Keratinocyte (primary cell): Measurements from ENCODE around the gene AP1AR. TPM values are rescaled to one million over a fixed set of nuclear protein-coding genes. Genes with fewer than 3 reads are reported as not detected.

Experiments used
- DNase-seq: peaks from one replicate; pipeline ENCODE4 v3.0.0-alpha.2; 2011; ENCODE audit warnings: low read depth, missing footprints, low spot score
- FAIRE-seq: peaks from 2 replicates; lab custom pipeline; 2011; peaks lifted over from hg19 to GRCh38; lab: Jason Lieb, UNC
- H2AFZ ChIP-seq: 2 replicates; pipeline ENCODE4 v1.6.0; 2012; ENCODE audit warnings: low read length, control low read depth, inconsistent platforms; ENCODE audit not compliant: control insufficient read depth
- H3K27ac ChIP-seq: 2 replicates; pipeline ENCODE4 v1.5.1; 2011; ENCODE audit warnings: low read length; ENCODE audit not compliant: control insufficient read depth, insufficient read depth
- H3K27me3 ChIP-seq: 3 replicates; pipeline ENCODE4 v1.6.0; 2011; ENCODE audit warnings: low read length; ENCODE audit not compliant: control insufficient read depth, insufficient read depth; ENCODE audit errors: extremely low read depth
- H3K36me3 ChIP-seq, 2 experiments: 2 replicates in 1 of 2; 3 replicates in 1 of 2; pipeline ENCODE4 v1.5.1; 2011; ENCODE audit warnings: low read length in 2 of 2, mild to moderate bottlenecking in 1 of 2; ENCODE audit not compliant: control insufficient read depth in 2 of 2, insufficient read depth in 2 of 2; ENCODE audit errors: extremely low read depth in 1 of 2
- H3K4me1 ChIP-seq: 3 replicates; pipeline ENCODE4 v1.5.1; 2011; ENCODE audit warnings: low read length; ENCODE audit not compliant: control insufficient read depth, insufficient read depth; ENCODE audit errors: extremely low read depth
- H3K4me2 ChIP-seq: 3 replicates; pipeline ENCODE4 v1.6.0; 2011; ENCODE audit warnings: low read depth, low read length; ENCODE audit not compliant: control insufficient read depth, insufficient read depth; ENCODE audit errors: extremely low read depth
- H3K4me3 ChIP-seq, 3 experiments: fragments of 200-600 bp in 1 of 3; sonication (generic) in 1 of 3; 2 replicates in 2 of 3; 3 replicates in 1 of 3; pipeline ENCODE4 v1.5.1; 2011 to 2016; ENCODE audit warnings: low read length in 3 of 3, mild to moderate bottlenecking in 3 of 3, control low read depth in 2 of 3, inconsistent platforms in 1 of 3, low read depth in 1 of 3, mixed read lengths in 1 of 3, mixed run types in 1 of 3, moderate library complexity in 1 of 3; ENCODE audit not compliant: control insufficient read depth in 2 of 3, insufficient read depth in 2 of 3; ENCODE audit errors: extremely low read depth in 1 of 3
- H3K79me2 ChIP-seq: 2 replicates; pipeline ENCODE4 v1.6.0; 2012; ENCODE audit warnings: low read length; ENCODE audit not compliant: control insufficient read depth, insufficient read depth
- H3K9ac ChIP-seq: 3 replicates; pipeline ENCODE4 v1.6.0; 2011; ENCODE audit warnings: low read length; ENCODE audit not compliant: control insufficient read depth, insufficient read depth; ENCODE audit errors: extremely low read depth
- H3K9me1 ChIP-seq: 3 replicates; pipeline ENCODE4 v1.6.0; 2011; ENCODE audit warnings: low read length; ENCODE audit not compliant: control insufficient read depth, insufficient read depth; ENCODE audit errors: extremely low read depth
- H3K9me3 ChIP-seq: 2 replicates; pipeline ENCODE4 v1.5.1; 2012; ENCODE audit warnings: low read depth, low read length; ENCODE audit not compliant: control insufficient read depth
- H4K20me1 ChIP-seq: 3 replicates; pipeline ENCODE4 v1.6.0; 2011; ENCODE audit warnings: low read length; ENCODE audit not compliant: control insufficient read depth, insufficient read depth; ENCODE audit errors: extremely low read depth
- CTCF ChIP-seq, 3 experiments: IDR thresholded peaks in 1 of 3; conservative IDR thresholded peaks in 1 of 3; optimal IDR thresholded peaks in 1 of 3; 2 replicates in 2 of 3; 3 replicates in 1 of 3; pipeline versions ENCODE3 to v1.5.1; 2011; ENCODE audit warnings: low read length in 3 of 3, mild to moderate bottlenecking in 3 of 3, moderate library complexity in 2 of 3, control low read depth in 1 of 3, inconsistent platforms in 1 of 3; ENCODE audit not compliant: insufficient read depth in 2 of 3; ENCODE audit errors: extremely low read depth in 1 of 3
- EZH2 ChIP-seq: IDR thresholded peaks from one replicate; pipeline ENCODE4 v1.6.1; 2012; ENCODE audit warnings: inconsistent platforms, mild to moderate bottlenecking, low read length, moderate library complexity
- dilution Hi-C: fragments of 300-500 bp; cut with MboI; formaldehyde crosslinking; loops from one replicate; pipeline ENCODE4 v1.7.0; 2020; ENCODE audit warnings: low sequenced_read_pairs; ENCODE audit not compliant: extremely low pct_ligation_motif_present
- polyA plus RNA-seq, 5 experiments: library from polyadenylated mRNA; depleted of rRNA in 3 of 5; stranded (reverse) in 3 of 5; stranded (forward) in 1 of 5; unstranded in 1 of 5; fragments of >200 nt; gene quantifications; 1 replicate in 1 of 5; 2 replicates in 3 of 5; 3 replicates in 1 of 5; pipeline versions ENCODE4 v1.2.1 to v1.2.3, GENCODE V29; 2011 to 2012; ENCODE audit warnings: missing spikeins in 2 of 5, low read depth in 1 of 5, low replicate concordance in 1 of 5

AP1AR gene
- polyA plus RNA-seq, 1 donor (not counting 4 experiments of a cell fraction or from before 2014, with no cell fraction given): 17.5 TPM

- TF ChIP-seq CTCF (optimal IDR thresholded peaks at IDR 0.05 in 1 of 3, IDR thresholded peaks at IDR 0.05 in 1 of 3, conservative IDR thresholded peaks at IDR 0.05 in 1 of 3; ENCODE audit: extremely low read depth in 1 of 3, insufficient read depth in 2 of 3, low read length in 3 of 3) (no peak), EZH2 (no peak)
- FAIRE-seq: no peak
- Histone ChIP-seq H3K36me3 (no peaks in the 10 kb centered on the region), H3K27me3 (no peaks in the 10 kb centered on the region), H3K9ac (no peak overlapping the region), H3K9me1 (no peaks in the 10 kb centered on the region), H3K27ac (no peak overlapping the region), H3K4me1 (no peaks in the 10 kb centered on the region), H3K4me3 (no peak overlapping the region), H2AFZ (no peak overlapping the region), H3K79me2 (no peaks in the 10 kb centered on the region), H3K9me3 (no peaks in the 10 kb centered on the region), H4K20me1 (no peaks in the 10 kb centered on the region), H3K4me2 (no peak overlapping the region)
- no peak for DNase-seq
- dilution Hi-C loops: no loop called here
Measured at GRCh38 chr4:112315446-112315845, 83.9 kb downstream of the AP1AR start.

GRCh38 chr4:112316360-112316759, 84.8 kb downstream of the AP1AR start:
- dilution Hi-C loops: no loop called here
- Histone ChIP-seq H3K27me3 (no peaks in the 10 kb centered on the region), H3K9me3 (no peaks in the 10 kb centered on the region), H3K36me3 (no peaks in the 10 kb centered on the region), H4K20me1 (no peaks in the 10 kb centered on the region), H3K9me1 (no peaks in the 10 kb centered on the region), H3K79me2 (no peaks in the 10 kb centered on the region), H3K4me1 (no peaks in the 10 kb centered on the region), H3K4me2 (no peak overlapping the region), H3K27ac (no peak overlapping the region), H3K4me3 (no peak overlapping the region), H3K9ac (no peak overlapping the region), H2AFZ (no peak overlapping the region)
- FAIRE-seq (no peak), DNase-seq (no peak)
- TF ChIP-seq EZH2 (no peak), CTCF (optimal IDR thresholded peaks at IDR 0.05 in 1 of 3, IDR thresholded peaks at IDR 0.05 in 1 of 3, conservative IDR thresholded peaks at IDR 0.05 in 1 of 3; ENCODE audit: extremely low read depth in 1 of 3, insufficient read depth in 2 of 3, low read length in 3 of 3) (no peak)
